K562 (cell line): ENCODE results near the gene CPA4. TPM values are rescaled to one million over a fixed set of nuclear protein-coding genes. Genes with fewer than 3 reads are reported as not detected.

ENCODE experiments used
- ATAC-seq: fragments of 200-7000 bp; cut with Tn5 transposase; 3 replicates; pipeline ENCODE4 v1.9.1; 2020; ENCODE audit warnings: moderate library complexity
- BruUV-seq: library from RNA; stranded (reverse); fragments of 400-500 nt; replicated peaks from 2 replicates; lab custom pipeline; 2021; lab: Mats Ljungman, UMichigan
- CTCF ChIA-PET: fragments of 300-600 bp; formaldehyde crosslinking; extraction: SDS; loops from one replicate; lab custom pipeline; 2021; ENCODE audit warnings: low intra/inter-chr PET ratio; lab: Yijun Ruan, JAX
- POLR2A ChIA-PET: fragments of 300-600, 350-650 bp; sonication (Branson Sonifier 250); formaldehyde crosslinking; extraction: SDS; loops from one replicate; lab custom pipeline; 2021; ENCODE audit warnings: antibody characterized with exemption, inconsistent platforms; lab: Yijun Ruan, JAX
- DNase-seq, 4 experiments: peaks; one replicate each; pipeline versions ENCODE4 v3.0.0 to v3.0.0-alpha.2; 2011 to 2018; ENCODE audit warnings: low spot score in 3 of 4, mixed read lengths in 3 of 4; ENCODE audit errors: extremely low read depth in 1 of 4
- FAIRE-seq: peaks from 2 replicates; lab custom pipeline; 2011; peaks lifted over from hg19 to GRCh38; lab: Jason Lieb, UNC
- H2AFZ ChIP-seq: 2 replicates; pipeline ENCODE4 v1.6.0; 2011; ENCODE audit warnings: low read depth, low read length, control low read depth, inconsistent platforms
- H3K27ac ChIP-seq: fragments of 200-600 bp; 3 replicates; pipeline ENCODE4 v1.8.0; 2011; ENCODE audit warnings: low read depth, mild to moderate bottlenecking, control low read depth, inconsistent platforms, low read length, moderate library complexity, mixed read lengths; ENCODE audit errors: extremely low read depth
- H3K27me3 ChIP-seq, 2 experiments: fragments of 300-600 bp in 1 of 2; 2 replicates in 1 of 2; 3 replicates in 1 of 2; pipeline versions ENCODE4 v1.6.0 to v1.8.0; 2011; ENCODE audit warnings: inconsistent platforms in 2 of 2, low read length in 2 of 2, mild to moderate bottlenecking in 1 of 2, mixed read lengths in 1 of 2, moderate library complexity in 1 of 2; ENCODE audit not compliant: control insufficient read depth in 2 of 2, insufficient read depth in 2 of 2
- H3K36me3 ChIP-seq: fragments of 300-600 bp; 3 replicates; pipeline ENCODE4 v1.8.0; 2011; ENCODE audit warnings: mild to moderate bottlenecking, low read length, inconsistent platforms; ENCODE audit not compliant: control insufficient read depth, insufficient read depth
- H3K4me1 ChIP-seq, 2 experiments: fragments of 200-600 bp in 1 of 2; replicated peaks in 1 of 2; 2 replicates in 1 of 2; 3 replicates in 1 of 2; pipeline versions ENCODE4 v1.5.1 to v1.8.0; 2011; ENCODE audit warnings: inconsistent platforms in 2 of 2, low read length in 2 of 2, mild to moderate bottlenecking in 1 of 2, mixed read lengths in 1 of 2, moderate library complexity in 1 of 2; ENCODE audit not compliant: control insufficient read depth in 2 of 2, insufficient read depth in 2 of 2
- H3K4me2 ChIP-seq: 2 replicates; pipeline ENCODE4 v1.6.1; 2011; ENCODE audit warnings: low read length, control low read depth, inconsistent platforms, mixed read lengths; ENCODE audit not compliant: insufficient read depth
- H3K4me3 ChIP-seq: fragments of 200-600 bp; sonication (generic), shearing (Covaris generic); 2 replicates; pipeline ENCODE4 v1.5.1; 2016; ENCODE audit warnings: control low read depth, inconsistent platforms
- H3K79me2 ChIP-seq: fragments of 200-600 bp; 3 replicates; pipeline ENCODE4 v1.8.0; 2011; ENCODE audit warnings: low read length, inconsistent platforms; ENCODE audit not compliant: control insufficient read depth, insufficient read depth
- H3K9ac ChIP-seq, 2 experiments: 2 replicates each; pipeline versions ENCODE4 v1.6.0 to v1.6.1; 2011; ENCODE audit warnings: low read depth in 2 of 2, low read length in 2 of 2, control low read depth in 1 of 2, inconsistent platforms in 1 of 2, mild to moderate bottlenecking in 1 of 2, mixed read lengths in 1 of 2; ENCODE audit not compliant: insufficient read depth in 1 of 2
- H3K9me1 ChIP-seq: one replicate; pipeline ENCODE4 v1.6.0; 2011; ENCODE audit warnings: inconsistent platforms, mild to moderate bottlenecking, low read length, moderate library complexity; ENCODE audit not compliant: control insufficient read depth, insufficient read depth
- H3K9me3 ChIP-seq: replicated peaks from 2 replicates; pipeline ENCODE4 v1.5.1; 2011; ENCODE audit warnings: low read depth, low read length, inconsistent platforms; ENCODE audit not compliant: control insufficient read depth, insufficient read depth
- H4K20me1 ChIP-seq: replicated peaks from 2 replicates; pipeline ENCODE4 v1.6.1; 2011; ENCODE audit warnings: low read length, inconsistent platforms, mixed read lengths; ENCODE audit not compliant: control insufficient read depth, insufficient read depth
- AFF4 ChIP-seq: sonication (generic); formaldehyde crosslinking; IDR thresholded peaks from 2 replicates; pipeline ENCODE4 v1.8.0; 2023; ENCODE audit warnings: mild to moderate bottlenecking, missing genetic modification reagents
- CGGBP1 ChIP-seq: fragments of 250-450 bp; sonication (Bioruptor Pico); IDR thresholded peaks from 2 replicates; pipeline ENCODE4 v1.9.0; 2021; ENCODE audit warnings: mild to moderate bottlenecking
- CREB5 ChIP-seq: fragments of 250-450 bp; sonication (Bioruptor Pico); IDR thresholded peaks from 2 replicates; pipeline ENCODE4 v1.5.0; 2020; ENCODE audit warnings: mild to moderate bottlenecking
- DPF2 ChIP-seq: fragments of 450-650 bp; IDR thresholded peaks from 2 replicates; pipeline ENCODE4 v1.6.1; 2016
- ELF1 ChIP-seq: fragments of 200-800 bp; sonication (Bioruptor generic); IDR thresholded peaks from 2 replicates; pipeline ENCODE4 v1.6.1; 2016; ENCODE audit warnings: missing genetic modification characterization, missing compliant biosample characterization
- FOXP4 ChIP-seq: sonication (generic); formaldehyde crosslinking; IDR thresholded peaks from 2 replicates; pipeline ENCODE4 v1.8.0; 2022; ENCODE audit warnings: mild to moderate bottlenecking, missing genetic modification reagents, borderline replicate concordance
- HSF4 ChIP-seq: fragments of 250-450 bp; sonication (Bioruptor Pico); IDR thresholded peaks from 2 replicates; pipeline ENCODE4 v2.1.2; 2022; ENCODE audit warnings: mild to moderate bottlenecking, moderate library complexity, borderline replicate concordance
- KLF1 ChIP-seq: fragments of 450-650 bp; IDR thresholded peaks from 2 replicates; pipeline ENCODE4 v1.6.1; 2016; ENCODE audit warnings: missing genetic modification characterization, missing compliant biosample characterization
- TFE3 ChIP-seq: fragments of 450-650 bp; formaldehyde crosslinking; IDR thresholded peaks from 2 replicates; pipeline ENCODE4 v1.4.0; 2020; ENCODE audit warnings: mild to moderate bottlenecking, mixed read lengths
- TGIF2 ChIP-seq: sonication (generic); formaldehyde crosslinking; IDR thresholded peaks from 2 replicates; pipeline ENCODE4 v1.8.1; 2022; ENCODE audit warnings: mild to moderate bottlenecking, missing genetic modification reagents, moderate library complexity
- ZNF76 ChIP-seq: fragments of 250-450 bp; sonication (Bioruptor Pico); IDR thresholded peaks from 2 replicates; pipeline ENCODE4 v1.4.0; 2020; ENCODE audit warnings: mild to moderate bottlenecking, moderate library complexity, borderline replicate concordance
- ZNF764 ChIP-seq: fragments of 250-450 bp; sonication (Bioruptor Pico); IDR thresholded peaks from 2 replicates; pipeline ENCODE4 v1.4.0; 2020; ENCODE audit warnings: low read depth, mild to moderate bottlenecking, moderate library complexity
- WGBS: fragments of 100-300 bp; shearing (Covaris generic); methylation state at CpG from one replicate; pipeline ENCODE4 v1.1.6; 2016; ENCODE audit warnings: low coverage, mixed read lengths; ENCODE audit not compliant: insufficient coverage; ENCODE audit errors: missing lambda C conversion rate; 5-methylcytosine and 5-hydroxymethylcytosine counted together
- in situ Hi-C: fragments of 300-500 bp; cut with MboI; formaldehyde crosslinking; loops from 4 replicates; pipeline ENCODE4 v1.15.0; 2018; ENCODE audit warnings: inconsistent platforms, mixed read lengths
- intact Hi-C: fragments of 100-400 bp; cut with micrococcal nuclease; formaldehyde crosslinking; loops from 2 replicates; pipeline ENCODE4 v1.14.2; 2022
- polyA plus RNA-seq, 8 experiments: library from polyadenylated mRNA; depleted of rRNA in 4 of 8; stranded (reverse) in 5 of 8; unstranded in 3 of 8; fragments of >200 nt; fragmentation: Nextera tagmentation in 2 of 8; fragmentation: Illumina TruSeq in 1 of 8; extraction: Ambion mirVana in 2 of 8; extraction: Trizol in 1 of 8; gene quantifications; 2 replicates each; pipeline versions ENCODE4 v1.2.1 to v1.2.3, GENCODE V29; 2011 to 2014; ENCODE audit warnings: inconsistent platforms in 1 of 8, missing spikeins in 1 of 8
- total RNA-seq, 7 experiments: library from RNA; depleted of rRNA in 6 of 7; stranded (reverse); fragments of >200 nt in 6 of 7; fragmentation: Illumina TruSeq in 2 of 7; extraction: Trizol in 2 of 7; gene quantifications; 2 replicates each; pipeline versions ENCODE4 v1.2.1 to v1.2.3, GENCODE V29; 2011 to 2021; ENCODE audit warnings: low replicate concordance in 1 of 7

Gene CPA4
- total and polyA plus RNA-seq, 9 of the 15 experiments (the other 6 are each of a cell fraction or from before 2014, with no cell fraction given), result not detected

- Histone ChIP-seq H3K4me2 (no peak overlapping the region), H3K79me2 (no peaks in the 10 kb centered on the region), H3K9me3 (no peaks in the 10 kb centered on the region), H3K27ac (no peak overlapping the region), H4K20me1 (no peaks in the 10 kb centered on the region), H3K4me3 (no peak overlapping the region), H3K9me1 (no peaks in the 10 kb centered on the region), H3K36me3 (no peaks in the 10 kb centered on the region), H3K4me1 (no peaks in the 10 kb centered on the region; a peak in 3 of 5 replicates), H3K9ac (no peak overlapping the region), H3K27me3 (peaks cover 15 to 36% of the 10 kb centered on the region in 2 experiments), H2AFZ (peak overlapping the region; percentile 84)
- intact Hi-C loops (loop anchor here (10.0 kb wide), 1 partner anchor 292 kb away; the partner anchor contains the start of gene KLHDC10), in situ Hi-C loops (no loop called here)
- WGBS, result 26% methylated on average over 6 of the region's 6 CpGs
- no peak for ATAC-seq
- ChIA-PET POLR2A (no interaction called here), CTCF (no interaction called here)
- no peak for FAIRE-seq
- DNase-seq, result no peak
- no TSS peak for BruUV-seq
- TF ChIP-seq TFE3 (CRISPR knock-in tag) (no peak), HSF4 (CRISPR knock-in tag) (no peak), ELF1 (tag) (no peak), ZNF764 (no peak), TGIF2 (no peak), FOXP4 (CRISPR knock-in tag) (no peak), DPF2 (no peak), KLF1 (no peak), ZNF76 (CRISPR knock-in tag) (no peak), CREB5 (no peak), AFF4 (no peak), CGGBP1 (CRISPR knock-in tag) (no peak)
These were observed 73.6 kb downstream of the CPA4 start for GRCh38 chr7:130366564-130366963.
